Activated T-cell treated with anti-CD3 and anti-CD28 coated beads, Interleukin-2, amount 50 U/mL, for 4 hours (primary cell): Measurements from ENCODE around the gene INTS14. TPM values are rescaled to one million over a fixed set of nuclear protein-coding genes. Genes with fewer than 3 reads are reported as not detected.
A peak's percentile ranks its signal among the peaks of the same experiment; 100 is the strongest.

Source experiments
- ATAC-seq, 2 donors: fragments of 200-7000 bp; cut with Tn5 transposase; one replicate each; pipeline ENCODE4 v1.10.0; 2021
- DNase-seq: peaks from one replicate; pipeline ENCODE4 v3.0.0-alpha.2; 2020
- H3K27me3 Mint-ChIP-seq: one replicate; pipeline ENCODE4 v1.8.0; 2021; ENCODE audit warnings: low read depth, mixed read lengths
- H3K36me3 Mint-ChIP-seq: one replicate; pipeline ENCODE4 v1.8.0; 2022; ENCODE audit warnings: mixed read lengths; ENCODE audit not compliant: insufficient read depth
- H3K4me1 Mint-ChIP-seq: one replicate; pipeline ENCODE4 v1.8.0; 2021; ENCODE audit warnings: low read depth, mixed read lengths
- H3K4me3 Mint-ChIP-seq: one replicate; pipeline ENCODE4 v1.8.0; 2021; ENCODE audit warnings: mild to moderate bottlenecking, moderate library complexity, mixed read lengths
- H3K9me3 Mint-ChIP-seq: one replicate; pipeline ENCODE4 v1.8.0; 2021; ENCODE audit warnings: mixed read lengths
- total RNA-seq, 3 donors: library from RNA; stranded (reverse); gene quantifications; one replicate each; pipeline ENCODE4 v1.2.1, GENCODE V29; 2021

INTS14 gene
- total RNA-seq, result 10 to 100 TPM; 58.1 to 65.6 (median 64.4) TPM

DNA sequence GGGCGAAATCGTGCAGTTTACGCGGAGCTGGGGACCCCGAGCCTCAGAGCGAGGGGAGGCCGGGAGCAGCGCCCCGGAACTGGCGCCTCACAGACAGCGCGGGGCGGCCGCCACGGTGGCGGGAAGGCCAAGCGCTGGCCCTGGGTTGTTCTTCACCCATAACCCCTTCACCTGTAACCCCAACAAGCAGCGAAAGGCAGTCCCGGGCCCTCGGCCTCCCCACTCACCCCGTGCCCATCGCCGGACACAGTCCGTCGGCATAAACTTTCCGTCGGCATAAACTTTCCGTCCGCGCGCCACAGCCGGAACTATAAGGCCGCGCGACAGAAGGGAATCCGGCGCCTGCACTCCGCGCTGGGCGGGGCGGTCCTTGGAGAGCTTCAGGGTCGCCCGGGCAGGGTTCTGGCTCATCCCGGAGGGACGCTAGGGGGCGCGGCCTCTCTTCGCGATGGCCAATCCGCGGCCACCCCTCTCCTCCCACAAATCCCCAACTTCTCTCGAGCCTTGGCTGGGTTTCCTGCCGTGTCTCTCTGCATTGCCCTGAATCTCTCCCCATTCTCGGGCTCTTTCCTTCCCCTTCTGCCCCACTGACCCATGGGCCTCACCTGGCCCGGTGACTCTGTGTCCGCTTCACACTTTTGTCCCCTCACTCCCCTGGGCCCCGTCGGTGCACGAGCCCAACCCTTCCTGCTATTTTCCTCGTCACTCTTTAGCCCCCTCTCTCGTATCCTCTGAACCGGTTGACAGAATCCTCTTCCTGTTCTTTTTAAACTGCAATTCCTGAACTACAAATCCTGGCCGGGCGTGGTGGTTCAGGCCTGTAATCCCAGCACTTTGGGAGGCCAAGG, at the start of gene INTS14:
TSS of gene INTS14 (minus strand) at position 261 of the 848 bp plus-strand sequence. CDS start 3,751 bp downstream, outside the sequence.
- no peaks in the 10 kb centered on the region for H3K9me3 Mint-ChIP-seq
- ATAC-seq (peak; percentile 99), DNase-seq (peak; percentile 93)
- peaks cover 3% of the 10 kb centered on the region for H3K36me3 Mint-ChIP-seq
- H3K27me3 Mint-ChIP-seq, result no peaks in the 10 kb centered on the region
- peak within 1 kb of the TSS; percentile 91 for H3K4me3 Mint-ChIP-seq
- peaks cover 26% of the 10 kb centered on the region for H3K4me1 Mint-ChIP-seq

DNA sequence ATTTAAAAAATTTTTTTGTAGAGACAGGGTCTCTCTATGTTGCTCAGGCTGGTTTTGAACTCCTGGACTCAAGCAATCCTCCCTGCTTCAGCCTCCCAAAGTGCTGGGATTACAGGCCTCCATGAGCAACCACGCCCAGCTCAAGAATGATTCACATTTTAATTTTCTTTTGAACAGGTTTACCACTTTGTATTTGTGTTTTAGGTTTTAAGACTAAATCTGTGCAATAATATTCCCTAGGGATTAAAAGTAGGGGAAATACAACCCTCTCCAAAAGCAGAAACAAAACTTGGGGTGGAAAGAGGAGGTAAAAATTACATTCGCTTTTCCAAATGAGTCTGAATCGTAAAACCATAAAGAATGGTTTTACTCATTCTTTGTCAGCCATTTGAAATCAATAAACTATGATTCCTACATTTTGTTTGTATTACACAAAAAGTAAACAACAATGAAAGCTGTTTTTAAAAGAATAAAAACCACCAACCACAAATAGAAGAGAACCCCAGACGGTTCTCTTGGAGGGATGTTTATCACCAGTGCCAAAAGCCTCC, 48.6 kb upstream of the INTS14 start:
- H3K27me3 Mint-ChIP-seq, result no peaks in the 10 kb centered on the region
- no peaks in the 10 kb centered on the region for H3K4me1 Mint-ChIP-seq
- H3K4me3 Mint-ChIP-seq, result no peak overlapping the region
- DNase-seq, result no peak
- no peak for ATAC-seq
- peaks cover 22% of the 10 kb centered on the region for H3K36me3 Mint-ChIP-seq
- H3K9me3 Mint-ChIP-seq, result no peaks in the 10 kb centered on the region

DNA sequence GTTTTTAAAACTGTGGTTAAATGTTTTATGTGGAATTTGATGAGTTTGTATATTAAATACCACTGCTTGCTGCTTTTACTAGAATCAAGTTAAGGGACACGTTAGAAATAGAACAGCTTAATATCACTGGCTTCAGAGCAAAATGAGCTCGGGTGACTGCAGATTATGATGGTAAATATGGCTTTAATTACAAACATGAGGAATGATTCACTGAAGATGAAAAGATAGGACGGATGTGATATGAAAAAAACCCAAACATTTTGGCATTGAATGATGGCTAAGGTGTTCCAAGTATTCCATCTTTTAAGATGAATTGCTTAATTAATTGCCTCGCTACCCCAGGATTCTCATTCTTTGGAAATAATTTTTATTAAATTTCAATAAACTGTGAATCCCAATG, 44.5 kb upstream of the INTS14 start:
- ATAC-seq (no peak), DNase-seq (no peak)
- H3K27me3 Mint-ChIP-seq, result no peaks in the 10 kb centered on the region
- H3K4me1 Mint-ChIP-seq, result peaks cover 1% of the 10 kb centered on the region
- peaks cover 23% of the 10 kb centered on the region for H3K36me3 Mint-ChIP-seq
- no peak overlapping the region for H3K4me3 Mint-ChIP-seq
- H3K9me3 Mint-ChIP-seq, result no peaks in the 10 kb centered on the region

DNA sequence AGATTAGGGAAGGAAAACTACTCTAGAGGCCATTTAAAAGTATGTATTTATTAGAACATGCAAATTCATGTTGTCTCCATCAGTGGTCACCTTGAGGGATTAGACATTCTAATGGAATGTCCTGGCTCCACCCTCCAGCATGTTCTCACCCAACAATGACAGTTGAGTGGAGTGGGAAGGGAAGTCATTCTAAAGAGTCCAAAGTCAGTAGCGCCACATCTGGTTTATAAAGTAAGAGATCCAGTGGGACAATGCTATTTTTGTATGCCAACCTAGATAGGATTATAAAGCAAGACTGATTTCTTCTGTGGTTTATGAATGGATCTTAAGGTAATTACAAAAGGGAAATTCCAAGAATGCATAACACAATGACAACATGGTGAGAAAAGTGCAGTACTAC, 44.1 kb upstream of the INTS14 start:
- no peak for ATAC-seq
- H3K4me3 Mint-ChIP-seq, result no peak overlapping the region
- H3K9me3 Mint-ChIP-seq, result no peaks in the 10 kb centered on the region
- peaks cover 27% of the 10 kb centered on the region for H3K36me3 Mint-ChIP-seq
- H3K4me1 Mint-ChIP-seq, result peaks cover 4% of the 10 kb centered on the region
- no peaks in the 10 kb centered on the region for H3K27me3 Mint-ChIP-seq
- DNase-seq, result no peak

DNA sequence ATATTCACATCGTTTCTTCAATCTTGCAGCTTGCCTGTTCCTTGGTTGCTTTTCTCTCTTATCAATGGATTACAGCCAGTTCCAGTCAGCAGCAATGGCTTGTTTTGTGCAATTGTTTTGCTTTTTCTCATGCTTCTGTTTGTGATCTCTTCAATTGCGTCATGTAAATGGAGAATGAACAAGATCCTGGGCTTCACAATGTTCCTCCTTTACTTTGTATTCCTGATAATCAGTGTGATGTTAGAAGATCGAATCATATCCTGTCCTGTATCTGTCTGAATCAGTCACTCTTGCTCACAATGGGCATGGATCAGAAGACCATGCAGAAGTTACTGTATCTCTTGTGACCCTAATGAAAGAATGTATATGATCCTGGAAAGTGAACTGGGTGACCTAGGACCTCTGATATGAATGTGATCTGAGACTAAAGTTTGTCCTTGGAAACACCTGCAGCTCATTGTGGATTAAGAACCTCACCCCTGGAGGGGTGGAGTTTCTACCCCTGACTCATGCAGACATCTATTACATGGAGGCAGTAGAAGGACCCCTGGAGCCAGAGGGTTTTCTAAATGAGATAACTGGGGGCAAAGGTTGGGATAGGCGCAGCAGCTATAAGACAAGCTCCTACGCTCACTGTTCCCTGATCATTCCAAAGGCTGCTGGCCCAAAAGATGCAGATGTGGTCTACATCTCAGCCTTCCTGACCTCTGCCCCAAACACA, 43.0 kb upstream of the INTS14 start:
- Mint-ChIP-seq H3K4me1 (peaks cover 4% of the 10 kb centered on the region), H3K9me3 (no peaks in the 10 kb centered on the region), H3K4me3 (no peak overlapping the region), H3K27me3 (no peaks in the 10 kb centered on the region), H3K36me3 (peaks cover 26% of the 10 kb centered on the region)
- ATAC-seq (no peak), DNase-seq (no peak)

DNA sequence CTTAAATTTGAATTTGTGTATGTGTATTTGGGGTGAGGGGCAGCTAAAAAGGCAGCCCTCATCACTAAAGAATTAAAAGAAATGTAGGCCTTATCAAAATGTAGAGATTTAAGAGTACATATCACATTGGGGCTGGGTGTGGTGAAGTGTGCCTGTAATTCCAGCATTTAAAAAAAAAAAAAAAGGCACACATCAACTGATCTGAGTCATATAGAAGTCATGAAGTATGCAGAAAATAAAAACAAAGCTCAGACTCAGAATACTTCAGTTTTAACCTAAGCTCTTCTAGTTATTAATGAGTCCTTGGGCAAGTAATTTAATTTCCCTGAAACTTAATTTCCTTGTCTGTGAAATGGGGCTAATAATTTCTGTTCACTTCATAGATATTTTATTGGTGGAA, 42.4 kb upstream of the INTS14 start:
- peaks cover 4% of the 10 kb centered on the region for H3K4me1 Mint-ChIP-seq
- DNase-seq, result no peak
- no peaks in the 10 kb centered on the region for H3K27me3 Mint-ChIP-seq
- no peak overlapping the region for H3K4me3 Mint-ChIP-seq
- H3K9me3 Mint-ChIP-seq, result no peaks in the 10 kb centered on the region
- peaks cover 23% of the 10 kb centered on the region for H3K36me3 Mint-ChIP-seq
- ATAC-seq, result no peak

DNA sequence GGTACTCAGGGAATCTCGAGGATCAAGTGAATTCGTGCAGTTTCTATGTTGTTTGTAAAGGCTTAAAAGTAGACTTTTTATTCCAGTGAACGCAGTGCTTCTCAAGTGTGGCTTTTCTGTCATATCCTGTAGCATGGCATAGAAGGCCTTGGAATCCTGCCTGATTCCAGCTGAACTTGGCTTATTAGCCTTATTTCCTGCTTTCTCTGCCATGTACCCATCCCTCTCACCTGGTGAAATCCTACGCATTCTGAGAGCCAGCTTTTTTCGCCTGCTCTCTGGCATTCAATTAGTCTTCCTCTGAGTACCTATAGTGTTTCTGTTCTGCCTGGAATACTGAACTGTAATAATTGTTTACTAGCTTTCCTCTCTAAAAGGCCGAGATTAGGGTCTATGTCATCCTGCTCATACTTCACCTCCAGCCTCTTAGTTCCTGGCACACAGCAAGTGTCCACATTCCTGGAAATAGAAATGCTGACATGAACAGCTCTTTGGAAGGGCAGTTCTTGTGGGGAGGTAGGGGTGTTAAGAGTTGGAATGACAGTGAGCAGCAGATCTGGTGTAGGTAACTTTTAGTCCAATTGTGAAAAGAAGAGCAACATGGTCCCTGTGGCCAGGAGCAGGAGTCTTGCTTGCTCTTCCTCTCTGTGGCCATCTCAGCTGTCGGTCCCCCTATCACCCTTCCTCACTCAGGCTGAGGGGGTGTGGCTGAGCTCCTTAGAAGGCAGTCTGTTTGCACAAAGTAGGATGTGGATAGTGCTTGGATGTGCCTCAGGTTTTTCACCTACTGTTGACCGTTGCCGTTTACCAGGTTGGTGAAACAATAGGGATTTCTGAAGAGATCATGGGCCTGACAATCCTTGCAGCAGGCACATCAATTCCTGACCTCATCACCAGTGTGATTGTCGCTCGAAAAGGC, 41.2 kb upstream of the INTS14 start:
- no peak for DNase-seq
- Mint-ChIP-seq H3K27me3 (no peaks in the 10 kb centered on the region), H3K4me3 (no peak overlapping the region), H3K36me3 (peaks cover 23% of the 10 kb centered on the region), H3K9me3 (no peaks in the 10 kb centered on the region), H3K4me1 (peaks cover 4% of the 10 kb centered on the region)
- ATAC-seq, result no peak

DNA sequence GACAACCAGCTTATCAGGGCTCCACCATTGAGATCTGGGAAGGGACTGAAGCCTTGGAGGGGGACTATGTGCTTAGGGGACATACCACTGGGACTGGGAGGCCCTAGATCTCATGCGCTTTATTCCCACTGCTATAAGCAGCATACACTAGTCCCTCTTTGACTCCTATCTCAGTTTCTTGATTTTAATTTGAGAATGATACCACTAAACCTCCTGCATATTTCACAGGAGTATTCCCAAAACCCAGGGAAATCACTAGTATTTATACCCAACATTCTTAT, 40.1 kb upstream of the INTS14 start:
- no peaks in the 10 kb centered on the region for H3K27me3 Mint-ChIP-seq
- no peak overlapping the region for H3K4me3 Mint-ChIP-seq
- H3K4me1 Mint-ChIP-seq, result peaks cover 4% of the 10 kb centered on the region
- DNase-seq (no peak), ATAC-seq (no peak)
- H3K9me3 Mint-ChIP-seq, result no peaks in the 10 kb centered on the region
- peaks cover 26% of the 10 kb centered on the region for H3K36me3 Mint-ChIP-seq

DNA sequence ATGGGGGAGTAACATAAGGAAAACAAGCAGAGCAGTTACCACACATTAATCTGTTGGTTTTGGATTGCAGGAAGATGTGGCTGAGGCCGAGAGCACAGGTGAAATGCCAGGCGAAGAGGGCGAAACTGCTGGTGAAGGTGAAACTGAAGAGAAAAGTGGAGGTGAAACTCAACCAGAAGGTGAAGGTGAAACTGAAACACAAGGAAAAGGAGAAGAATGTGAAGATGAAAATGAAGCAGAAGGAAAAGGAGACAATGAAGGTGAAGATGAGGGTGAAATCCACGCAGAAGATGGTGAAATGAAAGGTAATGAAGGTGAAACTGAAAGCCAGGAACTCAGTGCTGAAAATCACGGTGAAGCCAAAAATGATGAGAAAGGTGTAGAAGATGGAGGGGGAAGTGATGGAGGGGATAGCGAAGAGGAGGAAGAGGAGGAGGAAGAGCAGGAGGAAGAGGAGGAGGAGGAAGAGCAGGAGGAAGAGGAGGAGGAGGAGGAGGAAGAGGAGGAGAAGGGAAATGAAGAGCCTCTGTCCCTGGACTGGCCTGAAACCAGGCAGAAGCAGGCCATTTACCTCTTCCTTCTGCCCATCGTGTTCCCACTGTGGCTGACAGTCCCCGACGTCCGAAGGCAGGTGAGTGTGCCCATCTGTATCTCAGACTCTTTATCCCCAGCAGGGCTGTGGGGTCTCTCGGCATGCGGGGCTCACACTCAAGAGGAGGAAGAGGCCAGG, 39.5 kb upstream of the INTS14 start:
- Mint-ChIP-seq H3K36me3 (peaks cover 24% of the 10 kb centered on the region), H3K4me1 (peaks cover 4% of the 10 kb centered on the region), H3K4me3 (no peak overlapping the region), H3K27me3 (no peaks in the 10 kb centered on the region), H3K9me3 (no peaks in the 10 kb centered on the region)
- DNase-seq, result no peak
- ATAC-seq, result no peak

DNA sequence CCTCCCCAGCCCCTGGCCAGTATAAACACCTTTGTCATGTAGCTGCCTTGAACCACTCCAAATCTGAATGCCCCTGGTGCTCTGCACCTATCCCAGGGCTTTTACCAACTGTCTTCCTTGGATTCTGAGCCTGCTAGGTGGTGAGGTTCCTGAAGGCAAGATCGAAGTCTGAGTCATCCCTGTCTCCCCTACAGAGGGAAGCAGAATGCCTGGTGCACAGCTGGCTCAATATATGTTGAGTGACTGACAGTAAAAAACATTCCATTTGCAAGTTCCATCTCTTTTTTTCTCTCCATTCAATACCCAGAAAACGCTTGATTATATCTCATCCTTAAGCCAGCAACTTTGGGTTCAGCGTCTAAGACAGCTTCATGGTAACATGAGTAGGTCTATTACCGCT, 35.6 kb upstream of the INTS14 start:
- DNase-seq, result no peak
- no peak for ATAC-seq
- no peaks in the 10 kb centered on the region for H3K27me3 Mint-ChIP-seq
- H3K4me1 Mint-ChIP-seq, result peaks cover 4% of the 10 kb centered on the region
- no peaks in the 10 kb centered on the region for H3K9me3 Mint-ChIP-seq
- H3K36me3 Mint-ChIP-seq, result peaks cover 9% of the 10 kb centered on the region
- H3K4me3 Mint-ChIP-seq, result no peak overlapping the region

DNA sequence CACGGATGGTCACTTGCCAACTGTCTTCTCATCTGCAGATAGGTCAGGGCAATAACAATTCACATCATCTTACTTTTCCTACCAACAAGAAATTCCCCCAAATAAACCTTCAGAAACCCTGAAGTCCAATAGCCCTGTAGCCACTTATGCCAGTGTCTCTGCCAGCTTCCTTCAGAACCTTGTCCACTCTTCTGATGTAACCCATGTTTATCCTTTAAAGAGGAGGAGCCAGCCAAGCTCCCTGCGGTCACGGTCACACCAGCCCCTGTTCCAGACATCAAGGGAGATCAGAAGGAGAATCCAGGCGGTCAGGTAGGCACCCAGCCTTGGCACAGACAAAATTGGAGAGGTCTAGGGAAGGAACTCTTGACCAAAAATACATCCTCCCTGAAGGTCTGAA, 34.5 kb upstream of the INTS14 start:
- Mint-ChIP-seq H3K27me3 (no peaks in the 10 kb centered on the region), H3K9me3 (no peaks in the 10 kb centered on the region), H3K4me1 (peaks cover 3% of the 10 kb centered on the region), H3K4me3 (no peak overlapping the region), H3K36me3 (peaks cover 8% of the 10 kb centered on the region)
- DNase-seq, result no peak
- ATAC-seq, result no peak

DNA sequence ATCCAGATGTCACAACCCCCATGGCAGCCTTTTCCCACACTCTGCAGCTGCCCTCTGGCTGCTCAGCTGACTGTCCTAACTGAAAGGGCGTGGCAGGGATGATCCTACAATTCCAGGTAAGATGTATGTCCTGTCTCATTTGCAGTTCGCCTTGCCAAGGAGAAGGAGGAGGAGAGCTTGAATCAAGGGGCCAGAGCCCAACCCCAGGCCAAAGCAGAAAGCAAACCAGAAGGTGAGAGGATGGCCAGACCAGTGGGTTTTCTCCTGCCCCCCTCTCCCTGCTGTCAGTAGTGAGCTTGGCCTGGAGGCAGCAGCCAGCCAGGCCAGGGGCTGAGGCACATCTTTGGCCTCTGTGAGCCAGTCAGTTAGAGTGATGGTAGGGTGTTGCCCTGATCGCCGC, 33.4 kb upstream of the INTS14 start:
- peaks cover 5% of the 10 kb centered on the region for H3K36me3 Mint-ChIP-seq
- H3K9me3 Mint-ChIP-seq, result no peaks in the 10 kb centered on the region
- H3K27me3 Mint-ChIP-seq, result no peaks in the 10 kb centered on the region

DNA sequence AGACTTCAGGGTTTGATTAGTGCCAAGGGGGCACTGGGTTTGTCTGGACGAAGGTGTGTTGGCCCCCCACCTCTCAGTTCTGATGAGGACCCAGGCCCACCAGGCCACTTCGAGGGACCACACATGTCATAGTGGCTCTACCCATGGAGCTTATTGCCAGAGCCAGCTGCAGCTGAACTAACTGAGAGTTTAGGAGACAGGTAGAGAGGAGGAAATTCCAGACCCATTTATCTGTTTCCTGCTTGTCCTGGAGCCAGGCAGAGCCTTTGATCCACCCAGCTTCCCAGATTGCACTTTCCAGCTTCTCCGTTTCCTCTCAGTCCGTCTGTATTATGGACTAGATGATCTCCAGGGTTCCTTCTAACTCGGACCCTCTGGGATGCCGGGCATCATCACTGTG, 31.7 kb upstream of the INTS14 start:
- Mint-ChIP-seq H3K27me3 (no peaks in the 10 kb centered on the region), H3K36me3 (peaks cover 5% of the 10 kb centered on the region), H3K9me3 (no peaks in the 10 kb centered on the region), H3K4me3 (no peak overlapping the region), H3K4me1 (peaks cover 9% of the 10 kb centered on the region)
- DNase-seq (no peak), ATAC-seq (no peak)

More for the DNA sequence above, 33.4 kb upstream of the INTS14 start:
- Mint-ChIP-seq H3K4me3 (no peak overlapping the region), H3K4me1 (no peaks in the 10 kb centered on the region)
- ATAC-seq, result no peak
- DNase-seq, result no peak
